Stomach (tissue), 4 donors: ENCODE data around the gene SMIM44.

ENCODE experiments used
- EP300 ChIP-seq: sonication (generic); formaldehyde crosslinking; IDR thresholded peaks from one replicate; pipeline ENCODE4 v1.6.1; 2017; ENCODE audit warnings: antibody characterized with exemption
- POLR2A ChIP-seq, 4 donors: fragments of 450-650 bp; IDR thresholded peaks; one replicate each; pipeline ENCODE4 v1.6.1; 2016; ENCODE audit warnings: antibody characterized with exemption in 4 of 4, control low read depth in 2 of 4, mild to moderate bottlenecking in 1 of 4, moderate library complexity in 1 of 4
- POLR2AphosphoS5 ChIP-seq, 3 donors: sonication (generic); formaldehyde crosslinking; IDR thresholded peaks; one replicate each; pipeline ENCODE4 v1.6.1; 2016; ENCODE audit warnings: antibody characterized with exemption in 3 of 3
- TF ChIP-seq, protein P1 (sequence below), 7 experiments: fragments of 450-650 bp in 4 of 7; fragments of 200-600 bp in 3 of 7; sonication (generic) in 3 of 7; IDR thresholded peaks; one replicate each; pipeline ENCODE4 v1.5.1; 2016 to 2019; ENCODE audit warnings: antibody characterized with exemption in 7 of 7, control low read depth in 2 of 7, mild to moderate bottlenecking in 1 of 7

DNA sequence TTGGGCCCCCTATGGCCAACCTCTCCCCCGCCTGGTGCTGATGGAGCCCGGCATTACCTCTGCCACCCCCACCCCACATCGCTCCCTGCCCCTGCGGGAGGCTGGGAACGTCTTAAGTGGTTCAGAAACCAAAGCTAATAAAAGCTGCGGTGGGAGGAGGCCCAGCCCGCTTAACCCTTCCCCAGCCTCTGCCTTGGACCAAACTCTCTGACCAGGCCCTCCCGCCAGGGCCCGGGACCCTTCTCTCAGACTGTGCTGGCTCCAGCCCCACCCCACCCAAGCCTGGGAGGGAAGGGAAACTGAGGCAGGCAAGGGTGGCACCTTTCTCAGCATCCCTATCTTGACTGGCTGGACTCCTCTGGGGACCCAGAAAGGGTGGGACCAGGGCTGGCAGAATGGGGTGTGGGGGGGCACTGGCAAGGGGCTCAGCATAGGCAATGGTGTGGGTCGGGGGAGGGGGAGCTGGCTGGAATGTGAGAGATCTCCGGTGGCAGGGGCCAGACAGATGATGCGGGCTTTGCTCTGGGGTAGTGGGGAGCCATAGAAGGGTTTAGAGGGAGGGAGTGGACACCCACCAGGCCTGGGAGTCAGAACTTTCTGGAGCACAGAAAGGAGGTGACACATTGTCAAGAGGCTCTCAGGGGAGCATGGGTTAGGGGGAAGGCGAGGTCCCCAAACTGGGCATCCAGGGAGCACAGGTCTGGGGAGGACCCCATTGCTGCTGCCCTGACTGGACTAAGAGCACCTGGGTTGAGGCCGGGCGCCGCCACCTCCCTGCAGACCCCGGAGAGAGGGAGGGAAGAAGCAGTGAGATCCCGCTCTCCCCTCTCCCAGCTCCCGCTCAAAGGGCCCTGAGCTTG, 24.8 kb downstream of the SMIM44 start:
- TF ChIP-seq, protein P1, sequence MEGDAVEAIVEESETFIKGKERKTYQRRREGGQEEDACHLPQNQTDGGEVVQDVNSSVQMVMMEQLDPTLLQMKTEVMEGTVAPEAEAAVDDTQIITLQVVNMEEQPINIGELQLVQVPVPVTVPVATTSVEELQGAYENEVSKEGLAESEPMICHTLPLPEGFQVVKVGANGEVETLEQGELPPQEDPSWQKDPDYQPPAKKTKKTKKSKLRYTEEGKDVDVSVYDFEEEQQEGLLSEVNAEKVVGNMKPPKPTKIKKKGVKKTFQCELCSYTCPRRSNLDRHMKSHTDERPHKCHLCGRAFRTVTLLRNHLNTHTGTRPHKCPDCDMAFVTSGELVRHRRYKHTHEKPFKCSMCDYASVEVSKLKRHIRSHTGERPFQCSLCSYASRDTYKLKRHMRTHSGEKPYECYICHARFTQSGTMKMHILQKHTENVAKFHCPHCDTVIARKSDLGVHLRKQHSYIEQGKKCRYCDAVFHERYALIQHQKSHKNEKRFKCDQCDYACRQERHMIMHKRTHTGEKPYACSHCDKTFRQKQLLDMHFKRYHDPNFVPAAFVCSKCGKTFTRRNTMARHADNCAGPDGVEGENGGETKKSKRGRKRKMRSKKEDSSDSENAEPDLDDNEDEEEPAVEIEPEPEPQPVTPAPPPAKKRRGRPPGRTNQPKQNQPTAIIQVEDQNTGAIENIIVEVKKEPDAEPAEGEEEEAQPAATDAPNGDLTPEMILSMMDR (IDR thresholded peaks at IDR 0.05): no peak
- TF ChIP-seq EP300 (no peak), POLR2A (IDR thresholded peaks at IDR 0.05) (no peak), POLR2AphosphoS5 (IDR thresholded peaks at IDR 0.05) (no peak)
